HG02840 (cell line): ENCODE data around the gene TNFRSF1A.
"Not testable (repeated sequence)": the region's sequence is repeated elsewhere in the genome, so short reads cannot be mapped to it uniquely, and the experiment has no call there.

ENCODE experiments used
- ATAC-seq: cut with Tn5 transposase; IDR thresholded peaks from one replicate; pipeline ENCODE4 v1.9.1; 2021; ENCODE audit warnings: mild to moderate bottlenecking, moderate library complexity, moderate number of reproducible peaks; ENCODE audit not compliant: unreplicated experiment, low FRiP score

The TNFRSF1A gene

DNA sequence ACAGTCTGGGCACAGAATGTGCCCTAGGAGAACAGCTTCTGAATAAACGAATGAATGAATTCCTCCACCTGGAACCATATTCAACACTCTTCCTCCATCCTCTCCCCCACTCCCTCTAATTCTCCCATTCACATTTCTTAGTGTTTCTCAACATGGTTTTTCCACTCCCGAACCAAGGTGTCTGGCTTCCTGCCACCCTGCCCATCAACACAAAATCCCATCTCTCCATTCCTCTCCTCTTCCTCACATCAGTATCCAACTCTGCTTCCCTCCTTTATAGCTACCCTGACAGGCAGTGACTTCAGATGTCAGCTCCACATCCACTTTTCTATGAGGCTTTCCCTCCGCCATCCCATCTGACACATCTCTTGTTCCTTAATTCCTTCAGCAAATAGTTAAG, 2.9 kb downstream of the TNFRSF1A start:
- ATAC-seq, result no peak

DNA sequence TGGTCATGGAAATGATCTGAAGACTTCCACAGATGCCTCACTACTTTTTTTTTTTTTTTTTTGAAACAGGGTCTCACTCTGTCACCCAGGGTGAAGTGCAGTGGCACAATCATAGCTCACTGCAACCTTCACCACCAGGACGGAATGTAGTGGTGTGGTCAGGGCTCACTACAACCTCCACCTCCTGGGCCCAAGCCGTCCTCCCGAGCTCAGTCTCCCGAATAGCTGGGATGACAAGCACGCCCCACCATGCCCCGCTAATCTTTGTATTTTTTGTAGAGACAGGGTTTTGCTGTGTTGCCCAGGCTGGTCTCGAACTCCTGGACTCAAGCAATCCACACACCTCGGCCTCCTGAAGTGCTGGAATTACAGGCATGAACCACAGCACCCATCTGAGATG, 3.3 kb downstream of the TNFRSF1A start:
- not testable (repeated sequence) for ATAC-seq

DNA sequence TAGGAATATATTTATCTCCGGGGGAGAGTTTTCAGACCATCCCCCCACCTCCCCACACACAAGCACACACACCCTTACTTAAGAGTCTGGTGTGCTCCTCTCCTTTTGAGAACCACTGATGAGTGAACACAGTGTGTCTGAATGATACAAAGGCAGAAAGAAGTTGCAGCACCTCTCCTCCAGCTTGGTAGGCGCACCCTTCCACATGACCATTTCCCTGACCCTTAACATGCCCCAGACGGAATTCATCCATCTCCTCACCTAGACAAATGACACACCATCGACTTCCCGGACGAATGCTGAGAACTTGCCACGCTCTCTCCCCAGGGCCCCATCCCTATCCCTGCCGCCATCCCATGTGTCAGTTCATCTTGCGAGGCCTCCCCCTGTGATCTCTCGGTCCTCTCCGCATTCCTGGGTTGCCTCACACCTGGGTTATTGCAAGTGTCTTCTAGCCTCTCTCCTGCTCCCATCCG, 3.9 kb downstream of the TNFRSF1A start:
- no peak for ATAC-seq

DNA sequence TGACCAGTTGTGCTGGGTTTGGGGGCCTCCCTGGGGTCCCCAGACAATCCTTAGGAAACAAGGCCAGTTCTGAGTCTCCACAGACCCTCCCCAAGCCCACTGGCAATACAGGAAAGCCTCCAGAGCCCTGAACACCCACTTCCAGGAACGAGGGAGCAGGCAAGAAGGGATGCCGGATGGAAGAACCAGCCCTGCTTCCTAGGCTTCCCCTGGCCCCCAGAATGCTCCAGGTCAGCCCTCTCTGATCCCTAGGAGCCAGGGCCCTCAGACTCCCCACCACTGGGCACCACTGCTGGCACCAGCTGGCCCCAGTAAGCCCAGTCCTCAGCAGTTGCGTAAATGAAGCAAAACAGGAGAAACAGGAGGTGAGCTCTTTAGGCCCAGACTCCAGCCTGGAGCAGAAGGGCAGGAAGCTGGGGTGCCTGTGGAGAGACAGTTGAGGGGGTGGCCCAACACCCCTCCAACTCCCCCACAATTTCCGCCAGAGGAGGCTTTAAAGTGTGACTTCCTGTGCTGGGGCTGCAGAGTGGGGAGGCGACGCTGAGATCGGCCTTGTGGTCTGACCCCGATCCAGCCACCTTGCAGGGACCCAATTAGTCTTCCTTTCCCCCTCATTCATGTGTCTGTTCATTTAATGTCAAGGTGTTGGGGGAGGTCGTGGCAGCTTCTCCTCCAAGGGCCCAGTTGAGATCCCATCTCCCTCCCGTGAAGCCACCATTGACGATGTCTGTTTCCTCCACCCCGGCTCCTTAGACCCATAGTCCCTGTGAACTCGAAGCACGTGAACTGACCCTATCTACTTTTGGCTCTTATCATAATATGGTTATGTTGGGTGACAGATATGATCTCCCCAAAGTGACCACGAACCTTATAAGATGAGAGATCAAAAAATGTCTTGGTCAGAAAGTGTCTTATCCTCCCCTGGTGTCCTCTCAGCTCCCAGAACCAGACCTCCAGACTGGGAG, 4.7 kb downstream of the TNFRSF1A start:
- no peak for ATAC-seq

DNA sequence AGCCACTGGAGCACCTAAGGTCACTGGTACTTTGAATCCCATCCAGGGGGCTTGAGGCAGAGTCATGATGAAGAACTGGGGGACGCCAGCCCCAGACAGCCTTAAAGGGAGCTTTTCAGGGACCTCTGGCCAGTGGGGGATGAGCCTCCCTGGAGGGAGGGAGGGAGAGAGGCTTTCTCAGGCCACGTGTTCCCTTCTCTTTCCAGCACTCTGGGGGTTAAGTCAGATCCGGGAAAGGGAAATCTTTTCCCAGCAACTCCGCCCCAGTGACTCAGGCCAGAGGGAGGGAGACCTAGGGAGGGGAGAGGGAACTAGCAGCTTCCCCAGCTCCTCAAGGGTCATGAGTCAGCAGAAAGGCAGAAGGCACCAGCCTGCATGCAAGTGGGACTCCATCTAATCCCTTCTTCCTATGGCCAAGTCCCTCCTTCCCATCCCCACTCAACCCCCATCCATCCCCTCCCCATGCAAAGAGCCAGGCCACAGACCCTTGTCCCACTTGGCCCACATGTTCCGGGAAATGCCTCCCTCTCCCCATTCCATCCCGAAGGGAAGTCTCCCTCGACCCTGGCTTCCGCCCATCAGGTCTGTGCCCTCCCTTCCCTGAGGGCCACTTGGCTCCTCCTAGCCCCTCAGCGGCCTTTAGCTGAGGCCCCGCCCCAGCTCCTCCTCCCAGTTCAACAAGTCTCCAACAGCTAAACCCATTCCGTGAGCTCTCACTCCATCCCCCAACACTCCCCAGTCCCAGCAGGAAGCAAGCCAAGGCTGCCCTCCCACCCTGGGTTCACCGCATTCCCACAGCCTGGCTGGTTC, 5.6 kb downstream of the TNFRSF1A start:
- ATAC-seq, result no peak

DNA sequence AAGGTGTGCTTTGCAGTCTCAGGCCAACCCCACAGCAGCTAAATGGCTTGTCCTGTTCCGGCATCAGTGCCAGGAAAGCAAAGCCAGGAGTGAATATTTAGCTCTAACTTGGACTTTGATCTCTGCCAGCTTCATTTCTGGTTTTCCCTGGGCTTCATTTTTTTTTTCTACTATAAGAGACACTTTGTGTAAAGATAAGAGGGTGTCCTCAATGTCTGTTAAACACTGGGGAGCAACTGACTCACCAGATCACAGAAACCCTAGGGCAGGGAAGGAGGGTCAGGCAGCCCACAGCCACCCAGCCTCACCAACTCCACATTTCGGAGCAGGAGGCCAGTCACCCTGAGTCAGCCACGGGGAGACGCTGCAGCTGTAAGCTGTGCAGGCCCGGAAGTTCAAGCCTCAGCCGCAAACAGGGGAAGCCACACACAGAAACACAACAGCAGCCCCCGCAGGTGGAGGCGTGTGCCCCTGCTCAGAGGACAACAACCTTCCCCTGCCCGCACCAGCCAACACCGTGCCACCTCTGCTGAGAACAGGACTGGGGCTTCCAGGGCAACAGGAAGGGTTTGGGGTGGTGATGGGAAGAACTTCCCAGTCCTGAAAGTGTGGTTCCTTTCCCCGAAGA, 6.3 kb downstream of the TNFRSF1A start:
- ATAC-seq, result no peak

DNA sequence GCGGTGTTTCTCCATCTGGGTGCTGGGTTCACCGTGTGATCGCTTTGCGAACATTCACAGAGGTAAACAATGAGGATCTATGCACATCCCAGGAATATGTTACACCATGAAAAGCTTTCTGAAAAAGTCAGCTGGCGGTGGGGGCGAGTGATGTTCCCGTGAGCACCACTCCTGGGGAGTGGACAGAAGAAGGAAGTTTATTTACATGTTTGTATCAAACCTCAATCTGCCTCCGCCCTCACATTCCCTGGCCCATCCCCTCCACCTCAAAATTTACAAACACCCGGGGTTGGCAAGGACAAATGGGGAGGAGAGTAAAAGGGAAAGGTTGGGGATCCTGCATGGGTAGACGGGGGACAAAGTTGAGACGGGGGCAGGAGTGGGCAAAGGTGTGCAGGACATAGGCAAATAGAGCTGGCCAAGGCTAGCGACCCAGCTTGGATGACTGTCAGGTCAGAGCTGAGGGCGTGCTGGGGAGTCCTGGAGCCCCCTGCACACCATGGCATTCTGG, 6.9 kb downstream of the TNFRSF1A start:
- no peak for ATAC-seq

DNA sequence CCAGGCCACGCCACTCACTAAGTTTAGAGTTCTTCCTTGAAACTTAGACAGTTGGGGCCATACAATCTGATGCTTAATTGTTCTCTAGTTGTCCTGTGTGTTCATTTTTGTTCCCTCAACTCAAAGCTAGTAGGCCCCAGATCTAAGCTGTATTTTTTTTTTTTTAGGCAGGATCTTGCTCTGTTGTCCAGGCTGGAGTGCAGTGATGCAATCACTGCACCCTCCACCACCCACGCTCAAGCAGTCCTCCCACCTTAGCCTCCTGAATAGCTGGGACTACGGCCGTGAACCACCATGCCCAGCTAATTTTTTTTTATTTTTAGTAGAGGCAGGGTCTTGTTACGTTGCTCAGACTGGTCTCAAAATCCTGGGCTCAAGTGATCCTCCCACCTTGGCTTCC, 7.5 kb downstream of the TNFRSF1A start:
- no peak for ATAC-seq

DNA sequence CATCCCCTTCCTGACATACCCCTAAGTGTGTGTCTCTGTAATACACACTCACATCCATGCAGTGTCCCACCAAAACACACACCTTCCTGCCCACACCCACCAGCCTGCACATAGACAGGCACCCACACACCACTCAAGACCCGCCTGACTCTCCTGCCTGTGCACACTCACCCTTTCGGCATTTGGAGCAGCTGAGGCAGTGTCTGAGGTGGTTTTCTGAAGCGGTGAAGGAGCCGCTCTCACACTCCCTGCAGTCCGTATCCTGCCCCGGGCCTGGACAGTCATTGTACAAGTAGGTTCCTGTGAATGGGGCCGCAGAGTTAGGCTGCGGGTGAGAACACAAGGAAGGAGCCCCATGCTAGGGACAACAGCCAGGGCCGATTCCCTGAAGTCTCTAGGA, 8.3 kb downstream of the TNFRSF1A start:
- no peak for ATAC-seq

DNA sequence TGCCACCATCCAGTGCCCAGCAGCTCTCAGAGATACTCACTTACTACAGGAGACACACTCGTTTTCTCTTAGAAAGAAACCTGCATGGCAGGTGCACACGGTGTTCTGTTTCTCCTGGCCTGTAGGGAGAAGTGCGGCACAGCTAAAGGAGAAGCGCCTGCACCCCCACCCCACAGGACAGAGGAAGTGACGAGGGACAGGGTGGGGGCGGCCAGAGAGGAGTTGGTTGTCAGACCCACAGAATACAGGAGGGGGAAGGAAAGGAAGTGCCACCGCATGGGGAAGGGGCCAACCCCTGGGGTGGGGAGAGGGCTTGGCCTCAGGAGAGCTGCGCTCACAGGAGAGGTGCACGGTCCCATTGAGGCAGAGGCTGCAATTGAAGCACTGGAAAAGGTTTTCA, 8.8 kb downstream of the TNFRSF1A start:
- ATAC-seq, result no peak

DNA sequence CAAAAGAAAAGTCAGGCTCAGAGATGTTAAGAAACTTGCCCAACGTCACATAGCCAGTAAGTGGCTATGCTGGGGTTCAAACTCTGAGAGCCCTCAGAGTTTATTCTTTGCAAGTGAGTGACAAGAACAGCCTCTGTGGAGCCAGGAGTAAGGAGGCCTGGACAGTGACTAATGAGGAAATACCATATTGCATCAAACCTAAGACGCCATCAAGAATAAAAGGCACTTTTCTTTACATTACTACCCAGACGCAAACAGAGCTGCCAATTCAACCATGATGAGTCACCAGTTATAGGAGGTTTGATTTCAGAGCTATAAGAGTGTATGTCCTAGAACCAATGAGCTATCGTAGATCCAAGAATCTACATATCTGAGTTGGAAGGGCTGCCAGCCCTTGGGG, 9.4 kb downstream of the TNFRSF1A start:
- ATAC-seq, result no peak

DNA sequence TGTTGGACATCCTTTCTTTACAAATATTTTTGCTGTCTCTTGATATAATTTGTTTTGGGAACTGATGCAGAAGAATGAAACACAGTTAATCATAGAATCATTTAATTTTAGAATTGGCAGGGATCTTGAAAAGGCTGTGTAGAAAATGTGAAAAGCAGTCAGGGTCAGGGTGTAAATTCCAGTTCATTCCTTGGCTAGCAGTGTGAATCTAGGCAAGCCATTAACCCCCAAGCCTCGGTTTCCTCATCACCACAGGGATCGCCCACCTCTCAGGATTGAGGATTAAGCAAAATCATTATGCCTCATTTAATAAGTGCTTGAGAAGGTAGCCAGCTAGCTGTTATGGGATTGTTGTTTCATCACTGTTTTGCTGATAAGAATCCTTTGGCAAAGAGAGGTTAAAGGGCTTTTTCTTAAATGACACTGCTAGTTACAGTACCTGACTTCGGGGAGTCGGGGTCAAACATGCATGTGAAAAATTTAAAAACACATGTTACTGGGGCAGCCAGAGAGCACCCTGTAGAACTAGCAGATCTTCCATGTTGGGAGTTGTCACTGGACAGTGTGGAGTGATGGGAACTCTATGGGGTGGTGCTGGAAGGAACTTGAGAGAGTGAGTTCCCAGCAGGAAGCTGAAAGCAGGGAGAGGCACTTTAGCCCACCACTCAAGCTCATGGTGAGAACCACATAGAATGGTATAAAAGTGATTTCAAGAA, 10.7 kb downstream of the TNFRSF1A start:
- no peak for ATAC-seq

DNA sequence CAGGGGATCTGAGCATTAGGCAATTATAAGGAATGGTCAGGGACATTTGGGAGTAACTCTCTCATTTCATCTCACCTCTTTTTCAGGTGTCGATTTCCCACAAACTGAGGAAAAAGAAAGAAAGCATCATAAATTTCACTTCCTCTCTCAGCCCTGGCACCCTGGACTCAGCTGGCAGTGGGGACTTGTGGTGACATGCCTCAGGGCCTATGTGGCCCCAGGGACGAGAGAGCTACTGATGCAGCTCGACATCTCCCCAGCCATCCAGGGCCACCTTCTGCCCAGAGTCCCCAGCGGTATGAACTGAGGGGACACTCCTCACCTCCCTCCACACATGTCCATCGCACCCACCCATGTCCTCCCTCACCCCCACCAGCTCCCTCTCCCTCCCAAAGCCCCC, 11.7 kb downstream of the TNFRSF1A start:
- ATAC-seq, result no peak

DNA sequence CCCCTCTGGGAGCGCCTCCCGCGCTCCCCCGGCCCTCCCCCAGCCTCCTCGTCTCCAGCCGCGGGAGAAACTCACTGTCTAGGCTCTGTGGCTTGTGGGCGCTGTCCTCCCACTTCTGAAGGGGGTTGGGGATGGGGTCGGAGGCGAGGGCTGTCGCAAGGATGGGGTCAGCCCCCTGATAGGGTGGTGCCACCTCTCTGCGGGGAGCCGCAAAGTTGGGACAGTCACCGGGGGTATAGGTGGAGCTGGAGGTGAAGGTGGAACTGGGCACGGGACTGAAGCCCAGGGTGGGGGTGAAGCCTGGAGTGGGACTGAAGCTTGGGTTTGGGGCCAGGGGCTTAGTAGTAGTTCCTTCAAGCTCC, 12.2 kb downstream of the TNFRSF1A start:
- no peak for ATAC-seq

DNA sequence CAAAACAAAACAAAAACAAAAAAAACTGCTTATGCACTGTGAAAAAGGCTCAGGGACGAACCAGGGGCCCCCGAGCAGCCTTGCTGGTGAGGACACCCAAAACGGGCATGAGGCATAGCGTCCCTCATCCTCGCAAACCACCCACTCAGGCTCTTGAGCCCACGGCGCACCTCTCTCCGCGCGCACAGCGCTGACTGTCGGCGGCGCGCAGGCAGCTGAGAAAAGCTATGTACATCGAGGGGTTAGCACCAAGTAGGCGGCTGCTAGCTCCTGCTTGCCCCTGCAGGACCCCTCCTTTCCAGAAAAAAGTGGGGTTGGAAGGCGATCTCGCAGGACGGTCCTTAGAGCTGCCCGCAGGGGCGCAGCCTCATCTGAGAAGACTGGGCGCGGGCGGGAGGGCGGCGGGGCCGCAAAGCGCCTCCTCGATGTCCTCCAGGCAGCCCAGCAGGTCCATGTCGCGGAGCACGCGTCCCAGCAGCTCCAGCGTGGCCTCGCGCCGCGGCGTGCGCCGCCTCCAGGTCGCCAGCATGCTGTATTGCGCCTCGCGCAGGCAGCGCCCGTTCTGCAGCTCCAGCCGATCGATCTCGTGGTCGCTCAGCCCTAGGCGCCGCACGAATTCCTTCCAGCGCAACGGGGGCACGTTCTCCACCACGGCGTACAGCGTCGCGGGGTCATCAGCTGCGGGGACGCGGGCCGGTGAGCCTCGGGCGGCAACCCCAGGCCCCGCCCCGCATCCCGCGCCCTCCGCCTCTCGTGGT, 12.8 kb downstream of the TNFRSF1A start:
- no peak for ATAC-seq

DNA sequence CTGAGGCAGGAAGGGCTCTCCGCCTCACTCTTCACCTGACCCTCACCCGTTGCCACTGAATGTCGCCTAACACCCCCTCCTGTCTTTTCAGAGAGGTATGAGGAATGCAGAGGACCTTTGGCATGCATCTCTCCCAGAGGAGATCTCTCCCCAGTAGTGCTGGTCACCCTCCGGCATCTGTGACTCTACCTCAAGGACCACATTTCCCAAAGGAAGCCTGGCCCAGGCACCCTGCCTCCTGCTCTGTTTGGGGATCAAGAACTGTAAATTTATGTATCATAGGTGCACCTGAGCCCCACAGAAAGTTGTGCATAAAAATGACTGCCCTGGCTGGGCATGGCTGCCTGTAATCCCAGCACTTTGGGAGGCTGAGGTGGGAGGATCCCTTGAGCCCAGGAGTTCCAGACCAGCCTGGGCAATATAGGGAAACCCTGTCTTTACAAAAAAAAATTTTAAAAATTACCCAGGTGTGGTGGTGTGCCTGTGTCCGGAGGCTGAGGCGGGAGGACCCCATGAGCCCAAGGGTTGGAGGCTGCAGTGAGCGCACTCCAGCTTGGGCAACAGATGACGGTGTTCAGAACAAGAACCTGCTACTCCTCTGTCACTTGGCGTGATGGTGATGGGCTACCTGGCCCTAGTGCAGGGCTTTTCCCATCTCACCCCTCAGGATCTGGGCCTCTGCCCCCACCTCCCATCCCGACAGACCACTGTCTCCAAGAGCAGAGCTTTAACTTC, 13.7 kb downstream of the TNFRSF1A start:
- no peak for ATAC-seq

DNA sequence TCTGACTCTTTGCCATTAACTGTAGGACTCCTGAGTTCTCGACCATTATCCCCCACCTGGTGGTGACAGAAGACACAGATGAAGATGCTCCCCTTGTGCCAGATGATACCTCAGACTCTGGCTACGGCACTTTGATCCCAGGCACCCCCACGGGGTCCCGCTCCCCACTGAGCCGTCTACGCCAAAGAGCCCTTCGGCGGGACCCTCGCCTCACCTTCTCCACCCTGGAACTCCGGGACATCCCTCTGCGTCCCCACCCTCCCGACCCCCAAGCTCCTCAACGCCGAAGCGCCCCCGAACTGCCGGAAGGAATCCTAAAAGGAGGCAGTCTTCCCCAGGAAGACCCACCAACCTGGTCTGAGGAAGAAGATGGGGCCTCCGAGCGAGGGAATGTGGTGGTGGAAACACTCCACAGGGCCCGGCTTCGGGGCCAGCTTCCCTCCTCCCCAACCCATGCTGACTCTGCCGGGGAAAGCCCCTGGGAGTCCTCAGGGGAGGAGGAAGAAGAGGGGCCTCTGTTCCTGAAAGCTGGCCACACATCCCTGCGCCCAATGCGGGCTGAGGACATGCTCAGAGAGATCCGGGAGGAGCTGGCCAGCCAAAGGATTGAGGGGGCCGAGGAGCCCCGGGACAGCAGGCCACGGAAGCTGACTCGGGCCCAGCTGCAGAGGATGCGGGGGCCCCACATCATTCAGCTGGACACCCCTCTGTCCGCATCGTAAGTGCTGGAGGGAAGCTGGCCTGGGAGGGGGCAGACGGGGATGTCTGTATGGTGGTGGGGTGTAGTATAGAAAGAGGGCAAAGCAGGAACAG, 14.4 kb downstream of the TNFRSF1A start:
- ATAC-seq, result no peak
